Fibroblast of lung (primary cell): ENCODE results near the gene TAGLN2.

ENCODE experiments used
- CTCF ChIP-seq, 2 donors: IDR thresholded peaks in 1 of 2; conservative IDR thresholded peaks in 1 of 2; 1 replicate in 1 of 2; 2 replicates in 1 of 2; pipeline ENCODE4 v1.5.1; 2011 to 2012; ENCODE audit warnings: low read length in 2 of 2, control low read depth in 1 of 2, inconsistent platforms in 1 of 2, low read depth in 1 of 2, mild to moderate bottlenecking in 1 of 2
- EZH2 ChIP-seq: IDR thresholded peaks from 2 replicates; pipeline ENCODE4 v1.5.1; 2012; ENCODE audit warnings: low read length, control low read depth, mild to moderate bottlenecking; ENCODE audit errors: missing control alignments

DNA sequence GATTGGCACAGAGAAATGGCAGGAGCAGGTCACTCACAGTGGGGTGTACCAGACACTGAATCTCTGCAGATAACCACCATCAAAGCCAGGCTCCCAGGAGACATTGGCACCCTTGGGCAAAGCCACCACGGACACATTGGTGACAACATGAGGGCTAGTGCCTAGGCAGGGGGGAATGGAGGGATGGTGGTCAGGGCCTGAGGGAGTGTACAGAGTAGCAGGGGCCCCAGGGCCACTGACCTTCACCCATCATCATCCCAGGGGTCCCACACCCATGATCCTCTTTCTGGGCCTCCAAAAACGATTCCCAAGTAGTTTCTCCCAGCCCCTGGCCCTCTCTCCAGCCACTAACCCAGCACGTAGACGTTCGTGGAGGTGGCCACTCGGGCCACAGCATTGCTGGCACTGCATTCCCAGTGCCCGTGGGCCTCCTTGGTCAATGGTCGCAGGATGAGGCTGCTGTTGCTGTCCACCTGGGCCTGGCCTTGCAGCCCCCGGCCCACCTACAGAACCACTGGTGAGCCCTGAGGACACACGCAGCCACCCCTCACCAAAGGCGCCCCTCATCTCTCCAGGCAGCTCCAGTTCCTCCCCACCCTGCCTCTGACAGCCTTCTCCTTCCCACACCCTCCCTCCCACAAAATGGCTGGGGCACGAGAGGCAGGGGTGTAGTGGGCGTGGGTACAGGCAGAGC is 5.9 kb upstream of the TAGLN2 start:
- TF ChIP-seq CTCF (conservative IDR thresholded peaks at IDR 0.05 in 1 of 2, IDR thresholded peaks at IDR 0.05 in 1 of 2; ENCODE audit: low read depth in 1 of 2, low read length in 2 of 2) (no peak), EZH2 (no peak)
